NCI-H2029 treated with DMSO at 0.1 percent for 48 hours (cell line): Measurements from ENCODE around the gene GLB1L2.
"Not testable (repeated sequence)": the region's sequence is repeated elsewhere in the genome, so short reads cannot be mapped to it uniquely, and the experiment has no call there.

Experiments
- DNase-seq: peaks from one replicate; lab custom pipeline; 2025; lab: John Stamatoyannopoulos, UW

GLB1L2 gene, protein sequence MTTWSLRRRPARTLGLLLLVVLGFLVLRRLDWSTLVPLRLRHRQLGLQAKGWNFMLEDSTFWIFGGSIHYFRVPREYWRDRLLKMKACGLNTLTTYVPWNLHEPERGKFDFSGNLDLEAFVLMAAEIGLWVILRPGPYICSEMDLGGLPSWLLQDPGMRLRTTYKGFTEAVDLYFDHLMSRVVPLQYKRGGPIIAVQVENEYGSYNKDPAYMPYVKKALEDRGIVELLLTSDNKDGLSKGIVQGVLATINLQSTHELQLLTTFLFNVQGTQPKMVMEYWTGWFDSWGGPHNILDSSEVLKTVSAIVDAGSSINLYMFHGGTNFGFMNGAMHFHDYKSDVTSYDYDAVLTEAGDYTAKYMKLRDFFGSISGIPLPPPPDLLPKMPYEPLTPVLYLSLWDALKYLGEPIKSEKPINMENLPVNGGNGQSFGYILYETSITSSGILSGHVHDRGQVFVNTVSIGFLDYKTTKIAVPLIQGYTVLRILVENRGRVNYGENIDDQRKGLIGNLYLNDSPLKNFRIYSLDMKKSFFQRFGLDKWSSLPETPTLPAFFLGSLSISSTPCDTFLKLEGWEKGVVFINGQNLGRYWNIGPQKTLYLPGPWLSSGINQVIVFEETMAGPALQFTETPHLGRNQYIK

DNA sequence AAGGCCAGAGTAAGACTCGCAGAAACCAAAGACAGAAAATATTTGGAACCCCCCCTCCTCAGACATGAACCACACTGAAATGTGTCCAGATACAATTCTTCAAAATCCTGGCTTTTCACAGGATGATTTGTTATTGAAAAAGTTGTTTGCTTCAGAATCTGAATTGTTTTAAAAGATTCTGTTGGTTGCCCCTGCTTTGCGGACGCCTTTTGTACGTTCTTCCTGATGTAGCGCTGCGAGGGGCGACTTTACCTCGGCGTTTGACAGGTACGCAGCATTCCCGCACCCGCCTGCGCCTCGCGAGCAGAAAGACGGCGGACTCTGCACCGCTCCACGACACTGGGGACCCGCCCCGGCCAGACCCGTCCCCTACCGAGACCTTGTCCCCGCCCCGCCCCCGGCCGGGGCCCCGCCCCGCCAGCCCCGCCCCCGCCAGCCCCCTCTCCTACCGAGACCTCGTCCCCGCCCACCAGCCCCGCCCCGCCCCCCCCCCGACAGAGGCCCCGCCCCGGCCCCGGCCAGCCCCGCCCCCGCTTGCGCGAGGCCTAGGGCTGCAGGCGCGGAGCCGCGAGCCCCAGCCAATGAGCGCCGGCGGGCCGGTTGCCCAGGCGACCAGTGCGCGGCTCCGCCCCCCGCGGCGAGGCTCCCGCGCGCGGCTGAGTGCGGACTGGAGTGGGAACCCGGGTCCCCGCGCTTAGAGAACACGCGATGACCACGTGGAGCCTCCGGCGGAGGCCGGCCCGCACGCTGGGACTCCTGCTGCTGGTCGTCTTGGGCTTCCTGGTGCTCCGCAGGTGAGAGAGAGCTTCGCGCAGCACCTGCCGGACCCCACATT lies at the start of gene GLB1L2:
Gene GLB1L2, plus strand, starts transcription at position 635 of the 835 bp plus-strand sequence. Its CDS starts 74 bp downstream, at position 709.
- peak; percentile 46 for DNase-seq

DNA sequence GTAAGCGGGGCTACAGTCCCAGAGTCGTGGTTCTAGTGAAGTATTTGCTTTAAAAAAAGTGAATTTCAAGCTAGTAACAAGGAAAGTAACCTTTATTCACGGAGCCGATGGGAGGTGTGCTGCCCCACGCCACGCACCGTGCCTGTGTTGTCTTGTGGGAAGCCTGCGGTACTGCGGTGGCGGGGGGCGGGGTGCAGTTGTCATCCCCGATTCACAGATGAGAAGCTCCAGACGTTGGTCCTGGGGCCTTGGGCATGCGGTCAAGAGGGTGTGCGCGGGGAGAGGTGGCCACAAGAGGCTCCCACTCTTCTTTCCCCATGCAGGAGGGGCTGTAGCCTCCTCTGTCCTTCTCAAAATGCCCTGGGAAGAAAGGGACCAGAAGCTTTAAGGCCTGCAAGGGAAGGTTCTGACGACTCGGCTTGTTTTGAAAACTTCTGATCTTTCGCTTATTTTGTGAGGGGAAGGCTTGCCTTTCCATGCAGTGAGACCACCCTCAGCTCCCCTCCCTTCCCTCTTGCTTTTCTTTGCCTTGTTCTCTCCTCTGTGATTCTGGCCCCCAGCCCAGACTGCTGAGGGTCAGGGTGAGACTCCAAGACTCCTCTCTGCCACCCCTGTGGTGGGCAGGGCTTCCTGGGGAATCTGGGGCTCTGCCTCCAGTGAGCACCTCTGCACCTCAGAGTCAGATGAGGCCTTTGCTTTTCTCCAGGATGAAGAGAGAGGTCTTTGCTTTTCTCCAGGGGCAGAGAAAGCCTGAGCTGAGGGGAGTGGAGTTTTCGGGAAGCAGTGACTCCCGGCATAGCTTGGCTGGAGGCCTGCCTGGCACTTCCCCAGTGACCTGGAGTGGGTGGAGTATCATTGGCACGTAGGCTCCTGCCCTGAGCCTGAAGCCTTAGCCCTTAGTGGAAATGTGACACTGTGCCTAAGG lies 49.4 kb upstream of the GLB1L2 start:
- no peak for DNase-seq

DNA sequence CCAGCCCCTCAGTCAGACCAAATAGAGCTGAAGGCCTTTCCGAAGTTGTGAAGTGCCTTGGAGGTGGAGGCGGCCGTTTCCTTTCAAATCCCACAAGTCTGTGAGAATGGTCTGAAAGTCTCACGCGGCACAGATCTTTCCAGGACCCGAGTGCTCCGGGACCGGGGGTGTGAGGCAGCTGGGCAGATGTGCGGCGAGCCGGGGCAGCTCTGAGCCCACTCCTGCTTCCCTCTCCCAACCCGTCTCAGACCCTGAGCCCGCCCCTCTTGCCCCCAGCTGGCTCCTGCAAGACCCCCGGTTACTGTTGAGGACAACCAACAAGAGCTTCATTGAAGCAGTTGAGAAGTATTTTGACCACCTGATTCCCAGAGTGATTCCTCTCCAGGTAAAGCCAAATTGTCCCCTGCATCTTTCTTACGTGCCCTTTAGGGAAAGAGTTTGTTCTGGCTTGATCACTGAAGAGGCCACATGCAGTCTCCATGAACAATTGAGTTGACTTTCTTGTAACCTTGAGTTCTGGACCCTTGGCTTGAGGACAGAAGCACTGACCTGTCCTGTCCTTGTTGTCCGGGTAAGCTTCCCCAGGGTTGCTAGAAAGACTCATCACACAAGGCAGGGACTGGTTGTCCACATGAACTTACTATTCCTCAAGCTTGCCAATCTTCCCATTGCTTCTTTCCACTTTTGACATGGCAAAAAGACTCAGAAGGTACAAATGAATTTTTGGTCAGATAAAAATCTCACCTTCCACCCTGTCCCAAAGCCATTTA lies 48.1 kb upstream of the GLB1L2 start:
- DNase-seq: no peak

DNA sequence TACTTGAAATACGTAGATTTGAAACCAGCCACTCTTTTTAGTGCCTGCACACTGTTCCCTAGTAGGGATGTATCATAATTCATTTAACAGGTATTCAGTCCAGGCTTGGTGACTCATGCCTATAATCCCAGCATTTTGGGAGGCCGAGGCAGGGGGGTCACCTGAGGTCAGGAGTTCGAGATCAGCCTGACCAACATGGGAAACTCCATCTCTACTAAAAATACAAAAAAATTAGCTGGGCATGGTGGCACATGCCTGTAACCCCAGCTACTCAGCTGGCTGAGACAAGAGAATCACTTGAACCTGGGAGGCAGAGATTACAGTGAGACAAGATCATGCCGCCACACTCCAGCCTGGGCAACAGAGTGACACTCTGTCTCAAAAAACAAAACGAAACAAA lies 47.4 kb upstream of the GLB1L2 start:
- not testable (repeated sequence) for DNase-seq

DNA sequence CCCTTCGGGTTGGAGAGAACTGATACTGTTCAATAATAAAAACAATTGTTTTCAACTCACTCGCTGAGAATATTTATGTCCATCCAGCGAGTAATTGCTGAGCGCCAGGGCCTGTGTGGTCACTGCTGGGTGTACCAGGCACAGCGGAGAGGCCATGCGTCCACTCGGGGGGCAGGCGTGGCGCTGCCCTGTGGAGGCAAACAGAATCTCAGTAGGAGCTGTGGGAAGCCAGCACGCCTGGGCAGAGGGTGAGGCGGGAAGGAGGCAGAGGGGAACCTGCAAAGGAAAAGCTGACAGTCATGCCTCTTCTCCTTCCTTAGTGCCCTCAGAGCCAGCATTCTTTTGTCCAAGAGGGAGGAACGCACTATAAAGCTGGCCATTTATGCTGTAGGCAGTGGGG lies 44.2 kb upstream of the GLB1L2 start:
- no peak for DNase-seq

DNA sequence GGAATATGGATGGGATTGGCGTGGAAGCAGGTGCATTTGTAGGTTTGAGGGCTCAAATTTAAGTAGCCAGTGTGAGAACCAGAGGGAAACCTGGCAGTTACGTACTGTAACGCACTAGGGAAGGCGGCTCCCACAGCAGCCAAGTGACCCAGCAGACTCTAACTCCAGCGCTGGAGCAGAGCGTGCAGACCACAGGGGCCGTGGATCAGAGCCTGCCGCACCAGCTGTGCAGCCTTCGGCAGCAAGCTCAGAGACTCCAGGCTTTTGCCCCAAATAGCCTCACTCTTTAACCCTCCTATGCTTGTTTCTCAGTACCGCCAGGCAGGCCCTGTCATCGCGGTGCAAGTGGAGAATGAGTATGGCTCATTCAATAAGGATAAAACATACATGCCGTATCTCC lies 43.3 kb upstream of the GLB1L2 start:
- DNase-seq: no peak

DNA sequence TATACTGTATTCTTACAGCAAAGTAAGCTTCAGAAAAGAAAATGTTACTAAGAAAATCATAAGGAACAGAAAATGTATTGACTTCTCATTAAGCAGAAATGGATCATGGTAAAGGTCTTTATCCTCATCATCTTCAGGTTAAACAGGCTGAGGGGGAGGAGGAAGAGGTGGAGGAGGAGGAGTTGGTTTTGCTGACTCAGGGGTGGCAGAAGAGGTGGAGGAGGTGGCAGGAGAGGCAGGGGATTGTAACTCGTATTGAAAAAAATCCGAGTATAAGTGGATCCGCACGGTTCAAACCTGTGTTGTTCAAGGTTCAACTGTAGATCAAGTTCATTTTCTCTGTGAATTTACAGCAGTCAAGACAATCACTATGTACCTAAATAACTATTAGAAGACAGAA lies 42.6 kb upstream of the GLB1L2 start:
- DNase-seq: no peak

DNA sequence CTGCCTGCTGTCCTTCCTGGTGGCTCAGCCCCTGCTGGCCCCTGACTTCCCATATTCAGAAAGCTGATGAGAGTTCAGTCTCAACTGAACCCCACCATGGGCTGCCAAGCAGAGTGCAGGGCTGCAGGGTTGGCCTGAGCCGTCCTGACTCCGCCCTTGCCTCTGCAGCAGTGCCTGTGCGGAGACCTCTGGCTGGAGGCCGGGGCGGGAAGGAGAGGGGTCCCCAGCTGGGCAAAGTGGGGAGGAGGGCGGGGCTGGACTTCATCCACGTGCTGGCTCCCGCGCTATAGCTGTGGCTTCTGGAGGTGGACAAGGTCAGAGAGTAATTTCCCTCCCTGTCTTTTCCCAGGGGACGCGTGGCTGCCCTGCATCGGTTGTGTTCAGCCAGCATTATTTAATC lies 42.0 kb upstream of the GLB1L2 start:
- DNase-seq: no peak

DNA sequence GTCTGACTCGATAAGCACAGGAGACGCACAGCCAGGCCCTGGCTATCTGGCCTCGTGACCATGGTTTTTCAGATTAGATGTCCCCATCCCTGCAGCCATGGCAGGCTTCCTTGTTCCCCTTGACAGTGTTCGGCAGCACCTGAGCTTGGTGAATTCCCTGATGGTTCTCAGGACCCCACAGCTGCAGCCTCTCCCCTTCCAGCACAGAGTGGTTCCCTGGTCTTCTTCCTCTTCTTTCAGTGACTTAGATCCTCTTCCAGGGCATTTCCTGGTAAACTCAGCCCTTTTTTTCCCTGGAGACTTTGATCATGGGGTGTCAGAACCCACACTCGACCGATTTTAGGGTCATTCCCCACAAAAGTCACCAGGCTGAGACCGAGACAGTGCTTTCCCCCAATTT lies 41.1 kb upstream of the GLB1L2 start:
- DNase-seq: no peak

DNA sequence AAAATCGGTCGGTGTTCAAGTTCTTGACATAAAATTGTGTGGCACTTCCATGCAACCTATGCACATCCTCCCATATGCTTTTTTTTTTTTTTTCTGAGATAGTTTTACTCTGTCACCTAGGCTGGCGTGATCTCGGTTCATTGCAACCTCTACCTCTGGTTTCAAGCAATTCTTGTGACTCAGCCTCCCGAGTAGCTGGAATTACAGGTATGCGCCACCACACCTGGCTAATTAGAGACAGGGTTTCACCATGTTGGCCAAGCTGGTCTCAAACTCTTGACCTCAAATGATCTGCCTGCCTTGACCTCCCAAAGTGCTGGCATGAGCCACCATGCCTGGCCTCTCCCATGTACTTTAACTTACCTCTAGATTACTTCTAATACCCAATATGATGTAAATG lies 40.6 kb upstream of the GLB1L2 start:
- no peak for DNase-seq

DNA sequence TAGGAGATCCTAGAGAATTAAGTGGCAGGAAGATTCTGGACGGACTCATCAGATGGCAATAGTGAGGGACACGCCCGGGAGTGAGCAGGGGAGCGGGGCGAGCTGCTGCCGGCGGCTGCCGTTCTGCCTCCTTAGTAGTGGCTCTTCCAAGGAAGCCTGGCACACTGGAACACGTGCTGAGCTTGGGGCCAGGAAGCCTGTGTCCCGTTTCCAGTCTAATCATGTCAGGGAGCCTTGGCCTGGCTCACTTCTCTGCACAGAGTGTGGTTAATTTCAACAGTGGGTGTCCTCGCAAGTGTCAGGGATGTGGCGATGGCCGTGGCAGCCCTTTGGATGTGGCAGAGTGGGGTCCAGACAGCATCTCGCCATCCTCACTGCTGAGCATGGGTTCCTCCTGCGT lies 39.1 kb upstream of the GLB1L2 start:
- DNase-seq: no peak

DNA sequence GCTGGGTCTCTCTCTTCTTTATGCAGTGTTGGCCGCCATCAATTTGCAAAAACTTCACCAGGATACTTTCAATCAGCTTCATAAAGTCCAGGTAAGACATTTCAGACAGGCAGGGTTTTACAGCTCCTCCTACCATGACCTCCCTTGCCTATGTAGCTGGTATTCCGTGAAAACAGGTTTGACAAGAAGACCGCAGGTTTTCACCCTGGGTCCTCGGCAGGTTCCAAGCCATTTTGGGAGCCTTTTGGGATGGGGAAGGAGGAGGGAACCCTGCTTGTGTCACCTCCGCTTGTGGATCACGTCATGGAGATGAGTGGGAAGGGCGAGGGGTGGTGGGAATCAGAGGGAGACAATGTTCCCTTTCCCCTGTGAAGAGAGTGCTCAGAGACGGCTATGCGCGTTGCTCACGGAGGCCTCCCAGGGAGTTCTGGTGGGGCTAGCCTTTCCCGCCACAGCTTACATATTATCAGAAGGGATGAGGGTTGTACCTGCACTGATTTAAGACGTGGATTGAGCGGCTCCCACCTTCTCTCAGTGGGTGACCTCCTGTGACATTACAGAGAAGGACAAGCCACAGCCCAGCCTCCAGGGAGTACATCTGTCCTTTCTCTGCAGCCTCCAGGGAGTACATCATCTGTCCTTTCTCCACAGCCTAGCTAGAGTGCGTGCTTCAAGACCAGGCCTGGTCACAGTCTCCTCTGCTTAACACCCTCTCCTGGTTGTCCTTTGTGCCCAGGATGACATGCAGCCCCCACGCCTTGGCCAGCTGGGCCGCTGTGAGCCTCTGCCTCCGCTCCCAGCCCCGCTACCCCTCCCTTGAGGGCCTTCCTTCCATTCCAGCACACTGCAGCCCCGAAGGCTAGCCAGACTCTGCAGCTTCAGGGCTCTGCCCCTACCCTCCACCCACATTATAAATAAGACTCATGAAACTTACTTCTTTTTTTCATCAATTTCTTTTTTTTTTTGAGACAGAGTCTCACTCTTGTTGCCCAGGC lies 38.4 kb upstream of the GLB1L2 start:
- DNase-seq: no peak

DNA sequence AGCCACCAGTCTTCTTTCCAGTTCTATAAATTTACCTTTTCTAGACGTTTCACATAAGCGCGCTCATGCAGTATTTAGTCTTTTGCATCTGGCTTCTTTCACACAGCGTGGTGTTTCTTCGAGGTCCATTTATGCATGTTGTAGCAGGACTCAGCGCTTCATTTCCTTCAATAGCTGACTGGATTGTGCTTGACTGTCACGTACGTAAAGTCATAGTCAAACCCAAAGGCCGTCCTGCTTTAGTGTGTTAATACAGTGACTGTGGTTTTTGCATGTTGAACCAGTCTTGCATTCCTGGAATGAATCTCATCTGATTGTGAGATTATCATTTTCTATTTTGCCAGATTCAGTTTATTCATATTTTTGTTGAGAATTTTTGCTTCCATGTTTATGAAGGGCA lies 37.1 kb upstream of the GLB1L2 start:
- DNase-seq: no peak

DNA sequence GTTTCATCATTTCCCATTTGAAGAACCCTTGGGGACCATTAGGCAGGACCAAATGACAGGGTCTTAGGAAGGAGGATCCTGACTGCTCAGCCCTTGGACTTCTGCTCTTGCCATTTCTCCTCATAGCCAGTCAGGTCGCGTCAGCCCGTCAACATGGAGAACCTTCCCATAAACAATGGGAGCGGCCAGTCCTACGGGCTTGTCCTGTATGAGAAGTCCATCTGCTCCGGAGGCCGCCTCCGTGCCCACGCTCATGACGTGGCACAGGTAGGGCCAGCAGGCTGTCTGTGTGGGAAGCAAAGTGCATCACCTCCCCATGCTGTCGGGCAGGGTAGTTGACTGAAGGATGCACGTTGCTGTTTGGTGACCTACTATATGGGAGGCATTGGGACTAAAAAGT lies 19.6 kb upstream of the GLB1L2 start:
- no peak for DNase-seq

DNA sequence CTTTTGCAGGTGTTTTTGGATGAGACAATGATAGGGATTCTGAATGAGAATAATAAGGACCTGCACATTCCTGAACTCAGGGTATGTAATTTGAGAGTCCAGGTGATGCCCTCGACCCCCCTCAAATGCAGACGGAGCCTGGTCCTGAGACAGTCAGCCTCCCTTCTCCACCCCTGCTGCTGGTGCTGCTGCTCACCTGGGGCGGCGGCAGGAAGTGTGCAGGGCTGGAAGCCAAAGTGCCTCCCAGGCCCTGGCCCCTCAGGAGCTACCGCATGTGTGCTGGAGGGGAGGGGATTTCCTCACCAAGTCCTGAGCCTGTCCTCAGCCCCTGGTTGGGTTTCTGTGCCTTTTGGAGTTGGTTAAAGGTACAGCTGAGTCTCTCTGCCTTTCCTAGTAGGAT lies 19.0 kb upstream of the GLB1L2 start:
- no peak for DNase-seq

DNA sequence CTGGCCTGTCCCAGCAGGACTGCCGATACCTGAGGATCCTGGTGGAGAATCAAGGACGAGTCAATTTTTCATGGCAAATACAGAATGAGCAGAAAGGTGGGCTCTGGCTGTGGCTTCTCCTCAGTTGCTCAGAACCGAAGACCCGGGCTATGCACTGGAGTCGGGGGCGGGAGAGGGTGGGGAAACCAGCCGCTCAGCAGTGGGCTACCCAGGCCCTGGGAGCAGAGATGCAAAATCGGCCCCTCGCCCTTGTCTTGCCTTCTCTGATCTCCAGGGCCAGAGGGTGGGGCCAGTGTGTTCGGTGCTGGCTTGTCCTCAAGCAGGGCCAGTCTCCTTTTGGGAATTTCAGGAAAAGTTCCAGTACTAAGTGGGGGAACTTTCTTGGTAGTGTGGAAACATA lies 18.4 kb upstream of the GLB1L2 start:
- no peak for DNase-seq

DNA sequence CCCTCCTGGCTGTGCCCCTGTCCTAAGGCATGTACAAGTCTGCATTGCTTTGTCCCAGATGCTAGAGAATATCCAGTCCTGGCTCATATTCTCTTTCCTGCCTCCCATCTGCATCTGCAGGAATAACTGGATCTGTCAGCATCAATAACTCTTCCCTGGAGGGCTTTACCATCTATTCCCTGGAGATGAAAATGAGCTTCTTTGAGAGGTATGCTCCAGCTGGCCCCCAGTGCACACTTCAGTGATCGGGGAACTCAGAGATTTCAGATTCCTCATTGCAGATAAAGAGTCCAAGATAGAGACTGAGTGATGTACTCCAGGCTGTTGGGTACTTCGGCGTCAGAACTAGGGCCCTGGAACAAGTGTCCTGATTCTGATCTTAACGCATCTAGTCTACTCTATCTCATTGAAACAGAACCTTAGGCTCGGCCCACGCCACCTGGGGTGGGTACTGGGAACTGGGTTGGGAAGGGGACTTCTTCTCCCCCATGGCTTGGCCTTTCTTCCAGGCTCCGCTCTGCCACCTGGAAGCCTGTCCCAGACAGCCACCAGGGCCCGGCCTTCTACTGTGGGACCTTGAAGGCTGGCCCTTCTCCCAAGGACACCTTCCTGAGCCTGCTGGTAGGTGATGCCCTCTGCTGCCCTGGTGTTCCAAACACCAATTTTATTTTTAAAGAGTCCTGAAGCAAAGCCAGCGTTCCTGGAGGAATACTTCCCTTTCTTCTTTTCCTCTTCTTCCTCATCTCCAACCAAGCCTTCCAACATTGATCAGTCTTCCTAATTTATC lies 17.8 kb upstream of the GLB1L2 start:
- no peak for DNase-seq

DNA sequence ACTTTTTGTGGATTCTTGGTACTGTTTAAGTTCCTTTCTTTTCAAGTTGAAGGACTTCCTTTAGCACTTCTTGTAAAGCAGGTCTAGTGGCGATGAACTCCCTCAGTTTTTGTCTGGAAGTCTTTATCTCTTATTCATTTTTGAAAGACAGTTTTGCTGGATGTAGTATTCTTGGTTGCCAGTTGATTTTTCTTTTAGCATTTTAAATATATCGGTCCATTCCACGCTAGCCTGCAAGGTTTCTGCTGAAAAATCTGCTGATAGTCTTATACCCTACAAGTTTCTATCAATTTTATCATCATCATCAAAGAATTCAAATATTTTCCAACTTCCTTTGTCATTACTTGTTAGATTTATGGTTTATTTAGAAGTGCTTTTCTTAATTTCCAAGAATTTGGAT lies 14.7 kb upstream of the GLB1L2 start:
- DNase-seq: no peak

DNA sequence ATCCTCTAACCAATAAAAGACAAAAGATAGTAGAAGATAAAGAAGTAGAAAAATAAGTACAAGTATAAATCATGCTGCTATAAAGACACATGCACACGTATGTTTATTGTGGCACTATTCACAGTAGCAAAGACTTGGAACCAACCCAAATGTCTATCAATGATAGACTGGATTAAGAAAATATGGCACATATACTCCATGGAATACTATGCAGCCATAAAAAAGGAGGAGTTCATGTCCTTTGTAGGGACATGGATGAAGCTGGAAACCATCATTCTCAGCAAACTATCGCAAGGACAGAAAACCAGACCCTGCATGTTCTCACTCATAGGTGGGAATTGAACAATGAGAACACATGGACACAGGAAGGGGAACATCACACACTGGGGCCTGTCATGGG lies 10.4 kb upstream of the GLB1L2 start:
- not testable (repeated sequence) for DNase-seq
